Measurements from ENCODE around the gene FBN2.

The FBN2 gene

DNA sequence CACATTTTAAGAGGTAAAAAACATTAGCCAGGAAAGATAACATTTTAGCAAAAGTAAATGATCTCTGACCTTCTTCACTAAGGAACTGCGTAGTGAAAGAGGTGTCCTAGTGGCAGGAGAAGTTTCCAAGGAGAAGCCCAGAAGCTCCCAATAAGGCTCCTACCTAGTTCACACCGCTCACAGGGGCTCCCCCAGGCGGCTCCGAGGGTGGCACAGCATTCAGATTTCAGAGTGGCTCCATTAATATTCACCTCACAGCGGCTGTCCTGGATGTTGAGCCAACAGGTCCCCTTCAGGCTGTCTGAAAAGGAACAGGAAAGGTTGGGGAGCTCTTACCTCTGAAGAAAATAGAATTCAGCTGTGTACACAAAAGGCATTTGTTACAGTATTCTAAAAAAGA lies 187.3 kb downstream of the FBN2 start:
- Mint-ChIP-seq H3K4me1 (peaks cover 10% of the 10 kb centered on the region), H3K9me3 (no peaks in the 10 kb centered on the region), H3K4me3 (no peak overlapping the region), H3K36me3 (ENCODE audit: low read depth) (peaks cover 70% of the 10 kb centered on the region), H3K27me3 (ENCODE audit: low read depth, poor library complexity) (peaks cover 3% of the 10 kb centered on the region), H3K27ac (peak overlapping the region; percentile 48)
- TF ChIP-seq, protein P1, sequence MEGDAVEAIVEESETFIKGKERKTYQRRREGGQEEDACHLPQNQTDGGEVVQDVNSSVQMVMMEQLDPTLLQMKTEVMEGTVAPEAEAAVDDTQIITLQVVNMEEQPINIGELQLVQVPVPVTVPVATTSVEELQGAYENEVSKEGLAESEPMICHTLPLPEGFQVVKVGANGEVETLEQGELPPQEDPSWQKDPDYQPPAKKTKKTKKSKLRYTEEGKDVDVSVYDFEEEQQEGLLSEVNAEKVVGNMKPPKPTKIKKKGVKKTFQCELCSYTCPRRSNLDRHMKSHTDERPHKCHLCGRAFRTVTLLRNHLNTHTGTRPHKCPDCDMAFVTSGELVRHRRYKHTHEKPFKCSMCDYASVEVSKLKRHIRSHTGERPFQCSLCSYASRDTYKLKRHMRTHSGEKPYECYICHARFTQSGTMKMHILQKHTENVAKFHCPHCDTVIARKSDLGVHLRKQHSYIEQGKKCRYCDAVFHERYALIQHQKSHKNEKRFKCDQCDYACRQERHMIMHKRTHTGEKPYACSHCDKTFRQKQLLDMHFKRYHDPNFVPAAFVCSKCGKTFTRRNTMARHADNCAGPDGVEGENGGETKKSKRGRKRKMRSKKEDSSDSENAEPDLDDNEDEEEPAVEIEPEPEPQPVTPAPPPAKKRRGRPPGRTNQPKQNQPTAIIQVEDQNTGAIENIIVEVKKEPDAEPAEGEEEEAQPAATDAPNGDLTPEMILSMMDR (IDR thresholded peaks at IDR 0.05): no peak
- no peak for DNase-seq

DNA sequence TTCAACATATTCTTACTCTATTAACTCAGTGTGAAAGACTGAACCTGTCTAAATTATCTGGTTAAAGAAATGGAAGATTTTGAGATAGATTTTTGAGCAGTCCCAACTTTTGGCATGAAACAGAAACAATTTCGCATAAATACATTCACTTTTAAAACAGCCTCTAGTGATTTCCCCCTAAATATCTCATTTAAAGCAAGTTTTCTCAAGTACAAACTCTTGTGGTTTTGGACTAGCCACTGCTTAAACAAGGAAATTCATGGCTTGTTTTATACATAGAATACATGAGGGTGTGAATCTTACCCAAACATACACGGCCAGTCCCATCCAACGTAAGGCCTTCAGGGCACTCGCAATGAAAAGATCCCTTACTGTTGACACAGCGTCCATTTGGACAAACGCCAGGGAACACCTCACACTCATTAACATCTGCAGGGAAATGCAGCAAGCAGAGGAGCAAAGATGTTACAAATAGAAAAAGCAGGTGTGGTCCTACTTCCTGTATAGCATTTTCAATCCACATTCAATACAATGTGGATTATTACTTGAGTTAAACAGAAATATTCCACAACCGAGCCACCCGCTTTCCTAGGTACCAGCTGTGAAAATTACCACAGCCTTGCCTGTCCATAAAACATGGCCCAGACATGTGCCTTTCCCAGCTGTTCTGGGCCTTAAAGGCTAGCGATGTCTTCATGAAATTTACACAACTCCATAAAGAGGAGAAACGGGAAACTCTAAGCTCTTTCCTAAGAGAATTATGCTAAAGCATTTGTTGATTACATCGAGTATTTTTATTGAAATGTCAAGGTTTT lies 188.8 kb downstream of the FBN2 start:
- H3K27ac Mint-ChIP-seq: peak overlapping the region; percentile 78
- no peak overlapping the region for H3K4me3 Mint-ChIP-seq
- peaks cover 3% of the 10 kb centered on the region for H3K27me3 Mint-ChIP-seq (ENCODE audit: low read depth, poor library complexity)
- H3K4me1 Mint-ChIP-seq: peaks cover 6% of the 10 kb centered on the region
- DNase-seq: no peak
- TF ChIP-seq, protein P1 (IDR thresholded peaks at IDR 0.05): no peak
- H3K36me3 Mint-ChIP-seq (ENCODE audit: low read depth): peaks cover 72% of the 10 kb centered on the region
- no peaks in the 10 kb centered on the region for H3K9me3 Mint-ChIP-seq

DNA sequence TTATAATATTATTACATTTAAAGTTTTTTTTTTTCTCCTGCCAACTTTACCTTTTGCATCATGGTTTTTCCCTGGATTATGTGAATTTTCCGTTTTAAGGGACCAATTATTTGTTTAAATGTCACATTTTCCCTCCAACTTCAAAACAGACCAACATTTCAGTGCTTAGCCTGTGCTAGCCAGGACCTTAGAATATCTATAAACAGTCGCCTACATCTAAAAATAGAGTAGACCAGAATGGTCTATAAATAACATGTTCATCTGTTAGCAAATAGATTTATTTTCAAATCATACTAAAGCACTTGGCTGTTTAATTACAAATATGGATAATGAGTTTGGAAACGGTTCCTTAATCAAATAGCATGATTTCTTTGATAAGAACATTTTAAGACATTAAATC lies 192.0 kb downstream of the FBN2 start:
- H3K4me3 Mint-ChIP-seq: no peak overlapping the region
- no peak for DNase-seq
- H3K27ac Mint-ChIP-seq: no peak overlapping the region
- peaks cover 85% of the 10 kb centered on the region for H3K36me3 Mint-ChIP-seq (ENCODE audit: low read depth)
- H3K4me1 Mint-ChIP-seq: no peaks in the 10 kb centered on the region
- no peaks in the 10 kb centered on the region for H3K9me3 Mint-ChIP-seq
- H3K27me3 Mint-ChIP-seq (ENCODE audit: low read depth, poor library complexity): peaks cover 3% of the 10 kb centered on the region
- TF ChIP-seq, protein P1 (IDR thresholded peaks at IDR 0.05): no peak

DNA sequence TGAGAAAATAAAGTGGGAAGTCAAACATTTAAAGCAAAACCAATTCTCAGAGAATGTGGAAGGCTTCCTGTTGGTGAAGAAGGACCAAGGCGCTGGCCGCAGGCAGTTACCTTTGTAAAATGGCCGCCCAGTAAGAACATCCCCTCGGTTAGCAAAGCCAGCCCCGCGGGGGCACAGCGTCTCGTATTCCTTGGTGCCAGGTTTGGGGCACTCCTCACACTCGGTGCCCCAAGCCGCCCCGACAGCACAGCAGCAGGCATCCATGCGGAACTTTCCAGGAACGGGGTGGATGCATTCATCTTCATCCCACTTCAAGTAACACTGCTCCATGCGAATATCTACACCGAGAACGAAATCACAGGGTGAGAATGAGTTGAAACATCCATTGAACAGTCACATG lies 192.8 kb downstream of the FBN2 start:
- no peak overlapping the region for H3K27ac Mint-ChIP-seq

DNA sequence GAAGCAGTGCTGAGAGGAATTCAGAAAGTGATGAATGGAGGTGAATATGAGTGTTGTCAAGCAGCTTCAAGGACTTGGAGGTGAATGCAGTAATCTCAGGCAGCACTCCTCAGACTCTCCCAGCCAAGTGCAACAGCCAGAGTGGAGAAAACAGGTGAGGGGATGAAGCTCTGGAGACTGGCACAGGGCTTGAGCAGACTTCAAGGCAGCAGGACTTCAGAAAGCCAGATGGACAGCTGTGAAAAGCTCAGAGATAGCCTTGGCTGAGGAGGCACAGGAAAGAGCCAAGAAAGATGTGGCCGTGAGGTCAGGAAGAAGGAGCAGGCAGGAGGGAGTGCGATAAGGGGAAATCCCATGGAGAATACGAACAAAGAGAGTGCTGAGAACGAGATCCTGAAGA lies 194.9 kb downstream of the FBN2 start:
- no peak overlapping the region for H3K4me3 Mint-ChIP-seq
- no peak for DNase-seq
- H3K9me3 Mint-ChIP-seq: no peaks in the 10 kb centered on the region
- peaks cover 3% of the 10 kb centered on the region for H3K27me3 Mint-ChIP-seq (ENCODE audit: low read depth, poor library complexity)
- peaks cover 85% of the 10 kb centered on the region for H3K36me3 Mint-ChIP-seq (ENCODE audit: low read depth)
- TF ChIP-seq, protein P1 (IDR thresholded peaks at IDR 0.05): no peak
- H3K4me1 Mint-ChIP-seq: no peaks in the 10 kb centered on the region
- H3K27ac Mint-ChIP-seq: peak overlapping the region; percentile 45

More for the DNA sequence above, 192.8 kb downstream of the FBN2 start:
- H3K27me3 Mint-ChIP-seq (ENCODE audit: low read depth, poor library complexity): peaks cover 3% of the 10 kb centered on the region
- H3K9me3 Mint-ChIP-seq: no peaks in the 10 kb centered on the region
- H3K4me3 Mint-ChIP-seq: no peak overlapping the region
- no peaks in the 10 kb centered on the region for H3K4me1 Mint-ChIP-seq
- TF ChIP-seq, protein P1 (IDR thresholded peaks at IDR 0.05): no peak
- DNase-seq: no peak
- peaks cover 86% of the 10 kb centered on the region for H3K36me3 Mint-ChIP-seq (ENCODE audit: low read depth)

DNA sequence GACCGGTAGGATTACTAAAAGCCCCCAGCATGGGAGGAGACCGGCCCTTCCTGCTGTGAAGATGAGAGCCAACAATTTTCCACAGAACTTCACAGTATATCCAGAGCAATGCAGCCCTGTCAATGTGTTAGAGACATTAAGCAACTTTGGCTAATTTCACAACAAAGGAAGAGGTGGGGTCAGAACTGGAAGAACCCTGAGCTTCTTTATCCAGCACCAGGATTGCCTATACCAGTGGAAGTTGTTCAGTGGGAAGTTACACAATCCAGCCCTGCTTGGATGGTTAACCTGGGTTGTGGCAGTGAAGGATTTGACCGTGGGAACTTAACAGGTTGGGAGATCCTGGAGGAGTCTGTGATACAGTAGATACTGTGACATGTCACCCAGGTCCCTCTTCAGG lies 197.0 kb downstream of the FBN2 start:
- peak overlapping the region; percentile 68 for H3K27ac Mint-ChIP-seq
- TF ChIP-seq, protein P1 (IDR thresholded peaks at IDR 0.05): no peak
- no peak overlapping the region for H3K4me3 Mint-ChIP-seq
- H3K9me3 Mint-ChIP-seq: no peaks in the 10 kb centered on the region
- no peaks in the 10 kb centered on the region for H3K27me3 Mint-ChIP-seq (ENCODE audit: low read depth, poor library complexity)
- peaks cover 86% of the 10 kb centered on the region for H3K36me3 Mint-ChIP-seq (ENCODE audit: low read depth)
- DNase-seq: no peak
- no peaks in the 10 kb centered on the region for H3K4me1 Mint-ChIP-seq

All from nephron progenitor cell (in vitro differentiated cells).